B cell (primary cell): ENCODE measurements around the gene PGF. TPM values are rescaled to one million over a fixed set of nuclear protein-coding genes. Genes with fewer than 3 reads are reported as not detected.

Experiments used
- ATAC-seq: fragments of 200-7000 bp; cut with Tn5 transposase; one replicate; pipeline ENCODE4 v1.10.0; 2021; ENCODE audit warnings: low read depth, mild to moderate bottlenecking, moderate number of reproducible peaks, moderate library complexity
- CTCF ChIA-PET: fragments of 350-600 bp; sonication (Branson Sonifier 250); formaldehyde crosslinking; loops from one replicate; lab custom pipeline; 2021; ENCODE audit warnings: antibody characterized with exemption, inconsistent platforms; lab: Charles Lee
- POLR2A ChIA-PET: fragments of 350-600 bp; sonication (Branson Sonifier 250); formaldehyde crosslinking; loops from one replicate; lab custom pipeline; 2021; ENCODE audit warnings: antibody characterized with exemption; lab: Charles Lee
- DNase-seq: peaks from one replicate; pipeline ENCODE4 v3.0.0; 2013
- H2AFZ ChIP-seq: 2 replicates; pipeline ENCODE4 v1.6.1; 2012; ENCODE audit warnings: mild to moderate bottlenecking, low read depth, low read length; ENCODE audit not compliant: insufficient read depth, poor library complexity, severe bottlenecking
- H3K27ac ChIP-seq, 2 donors: 1 replicate in 1 of 2; 2 replicates in 1 of 2; pipeline ENCODE4 v1.5.1; 2012 to 2013; ENCODE audit warnings: low read length in 2 of 2, mild to moderate bottlenecking in 2 of 2, moderate library complexity in 1 of 2
- H3K27me3 ChIP-seq, 4 experiments: fragments of 200-600 bp in 1 of 4; sonication (generic) in 1 of 4; replicated peaks in 1 of 4; 1 replicate in 2 of 4; 2 replicates in 2 of 4; pipeline versions ENCODE4 v1.6.1 to v1.7.0; 2013 to 2016; ENCODE audit warnings: low read length in 3 of 4, mild to moderate bottlenecking in 2 of 4, mixed read lengths in 1 of 4, moderate library complexity in 1 of 4; ENCODE audit not compliant: insufficient read depth in 4 of 4, control insufficient read depth in 3 of 4; ENCODE audit errors: control extremely low read depth in 1 of 4
- H3K36me3 ChIP-seq, 2 experiments: replicated peaks in 1 of 2; 1 replicate in 1 of 2; 2 replicates in 1 of 2; pipeline versions ENCODE4 v1.6.1 to v1.7.1; 2013; ENCODE audit warnings: low read length in 1 of 2; ENCODE audit not compliant: insufficient read depth in 2 of 2, control insufficient read depth in 1 of 2; ENCODE audit errors: control extremely low read depth in 1 of 2, extremely low read depth in 1 of 2
- H3K4me1 ChIP-seq, 2 donors: fragments of 200-600 bp in 1 of 2; sonication (generic) in 1 of 2; 1 replicate in 1 of 2; 2 replicates in 1 of 2; pipeline versions ENCODE4 v1.5.1 to v1.6.1; 2013 to 2017; ENCODE audit warnings: low read length in 2 of 2; ENCODE audit not compliant: control insufficient read depth in 2 of 2, insufficient read depth in 2 of 2
- H3K4me2 ChIP-seq: replicated peaks from 2 replicates; pipeline ENCODE3; 2012; ENCODE audit warnings: mild to moderate bottlenecking, low read depth, low read length; ENCODE audit not compliant: poor library complexity, severe bottlenecking
- H3K4me3 ChIP-seq, 5 experiments: fragments of 200-600 bp in 1 of 5; sonication (generic) in 1 of 5; 1 replicate in 3 of 5; 2 replicates in 2 of 5; pipeline versions ENCODE4 v1.5.1 to v1.7.0; 2011 to 2016; ENCODE audit warnings: low read length in 4 of 5, mild to moderate bottlenecking in 4 of 5, low read depth in 2 of 5, control low read depth in 1 of 5, moderate library complexity in 1 of 5; ENCODE audit not compliant: insufficient read depth in 1 of 5; ENCODE audit errors: control extremely low read depth in 1 of 5, extremely low read depth in 1 of 5
- H3K79me2 ChIP-seq: fragments of 200-600 bp; sonication (generic); one replicate; pipeline ENCODE4 v1.6.0; 2016; ENCODE audit warnings: low read length; ENCODE audit not compliant: control insufficient read depth, insufficient read depth
- H3K9ac ChIP-seq: fragments of 200-600 bp; sonication (generic); 2 replicates; pipeline ENCODE4 v1.6.1; 2017; ENCODE audit warnings: mild to moderate bottlenecking, low read length, moderate library complexity
- H3K9me3 ChIP-seq, 3 donors: one replicate each; pipeline versions ENCODE4 v1.6.1 to v1.7.1; 2013; ENCODE audit warnings: low read length in 2 of 3; ENCODE audit not compliant: control insufficient read depth in 2 of 3, insufficient read depth in 1 of 3; ENCODE audit errors: control extremely low read depth in 1 of 3
- H4K20me1 ChIP-seq: 2 replicates; pipeline ENCODE4 v1.6.0; 2012; ENCODE audit warnings: mild to moderate bottlenecking, low read length; ENCODE audit not compliant: insufficient read depth, control insufficient read depth, poor library complexity, severe bottlenecking
- H3K27ac Mint-ChIP-seq: one replicate; pipeline ENCODE4 v1.8.0; 2021; ENCODE audit warnings: mixed read lengths
- H3K27me3 Mint-ChIP-seq: one replicate; pipeline ENCODE4 v1.8.0; 2021; ENCODE audit warnings: mixed read lengths
- H3K4me1 Mint-ChIP-seq: one replicate; pipeline ENCODE4 v1.8.0; 2021; ENCODE audit warnings: mixed read lengths
- H3K4me3 Mint-ChIP-seq: one replicate; pipeline ENCODE4 v1.8.0; 2021; ENCODE audit warnings: mixed read lengths
- H3K9me3 Mint-ChIP-seq: one replicate; pipeline ENCODE4 v1.8.0; 2022; ENCODE audit warnings: mixed read lengths; ENCODE audit not compliant: insufficient read depth
- CTCF ChIP-seq: fragments of 200-600 bp; IDR thresholded peaks from one replicate; pipeline ENCODE4 v1.8.0; 2022; ENCODE audit warnings: antibody characterized with exemption, mild to moderate bottlenecking
- EZH2 ChIP-seq: IDR thresholded peaks from 2 replicates; pipeline ENCODE4 v1.6.1; 2012; ENCODE audit warnings: borderline replicate concordance, low read depth, mild to moderate bottlenecking, moderate library complexity, low read length; ENCODE audit not compliant: insufficient read depth, poor library complexity, severe bottlenecking
- WGBS: methylation state at CpG from one replicate; pipeline ENCODE4 v1.1.5; 2013; ENCODE audit warnings: missing lambda C conversion rate; ENCODE audit not compliant: insufficient coverage; 5-methylcytosine and 5-hydroxymethylcytosine counted together
- intact Hi-C: fragments of 100-400 bp; cut with micrococcal nuclease; formaldehyde crosslinking; loops from one replicate; pipeline ENCODE4 v1.10.0; 2022
- polyA minus RNA-seq: library from RNA; depleted of rRNA, polyadenylated mRNA; stranded (reverse); fragments of >200 nt; gene quantifications from 2 replicates; pipeline ENCODE4 v1.2.3, GENCODE V29; 2012
- polyA plus RNA-seq: library from polyadenylated mRNA; depleted of rRNA; stranded (reverse); fragments of >200 nt; gene quantifications from 2 replicates; pipeline ENCODE4 v1.2.3, GENCODE V29; 2012
- total RNA-seq, 2 donors: library from RNA; stranded (reverse); fragments of 120-200 nt in 1 of 2; gene quantifications; 1 replicate in 1 of 2; 2 replicates in 1 of 2; pipeline versions ENCODE4 v1.2.3 to v1.2.4, GENCODE V29; 2013 to 2022

Gene PGF
- 0.44 and 0.47 TPM in 2 replicates for total RNA-seq
- 0.89 TPM for total RNA-seq (2013)
- 0.07 TPM in 1 of 2 replicates, not detected in the other for polyA plus RNA-seq
- polyA minus RNA-seq, result 0.17 TPM in 1 of 2 replicates, not detected in the other

GRCh38 chr14:74955229-74956026 is at the start of gene PGF:
Gene PGF (minus strand): TSS chr14:74955597. CDS start chr14:74955242, 355 bp downstream.
- Histone ChIP-seq H3K9ac (peak within 1 kb of the TSS; percentile 67), H3K27ac (no peak within 1 kb of the TSS), H3K27me3 (peaks cover 0 to 39% (median 8%) of the 10 kb centered on the region in 4 experiments), H3K36me3 (no peaks in the 10 kb centered on the region), H3K9me3 (peaks cover 0 to 4% (median 0%) of the 10 kb centered on the region in 3 donors), H3K4me3 (peak within 1 kb of the TSS in 4 of 5 experiments; percentile 25 to 66 (median 57)), H3K4me2 (peak within 1 kb of the TSS; percentile 94), H3K79me2 (no peaks in the 10 kb centered on the region), H3K4me1 (peaks cover 5 to 12% of the 10 kb centered on the region in 2 donors), H4K20me1 (no peaks in the 10 kb centered on the region), H2AFZ (peak within 1 kb of the TSS; percentile 87)
- DNase-seq (peak; percentile 57), ATAC-seq (peak; percentile 74)
- Mint-ChIP-seq H3K9me3 (no peaks in the 10 kb centered on the region), H3K4me3 (peak within 1 kb of the TSS; percentile 67), H3K4me1 (peaks cover 1% of the 10 kb centered on the region), H3K27me3 (peaks cover 10% of the 10 kb centered on the region), H3K27ac (no peak within 1 kb of the TSS)
- intact Hi-C loops, result no loop called here
- ChIA-PET CTCF (interaction anchor here (1.2 to 1.3 kb wide), 2 partner anchors 14 to 133 kb away, joined by 3 read pairs; no protein-coding TSS in a partner anchor), POLR2A (interaction anchor here (1.0 kb wide), 1 partner anchor 14 kb away, joined by 3 read pairs; no protein-coding TSS in a partner anchor)
- TF ChIP-seq EZH2 (no peak), CTCF (no peak)
- 8% methylated on average over 71 of the region's 73 CpGs for WGBS
